Measurements from ENCODE around the gene SLC6A19.
"Not testable (repeated sequence)": the region's sequence is repeated elsewhere in the genome, so short reads cannot be mapped to it uniquely, and the experiment has no call there.

The SLC6A19 gene

DNA sequence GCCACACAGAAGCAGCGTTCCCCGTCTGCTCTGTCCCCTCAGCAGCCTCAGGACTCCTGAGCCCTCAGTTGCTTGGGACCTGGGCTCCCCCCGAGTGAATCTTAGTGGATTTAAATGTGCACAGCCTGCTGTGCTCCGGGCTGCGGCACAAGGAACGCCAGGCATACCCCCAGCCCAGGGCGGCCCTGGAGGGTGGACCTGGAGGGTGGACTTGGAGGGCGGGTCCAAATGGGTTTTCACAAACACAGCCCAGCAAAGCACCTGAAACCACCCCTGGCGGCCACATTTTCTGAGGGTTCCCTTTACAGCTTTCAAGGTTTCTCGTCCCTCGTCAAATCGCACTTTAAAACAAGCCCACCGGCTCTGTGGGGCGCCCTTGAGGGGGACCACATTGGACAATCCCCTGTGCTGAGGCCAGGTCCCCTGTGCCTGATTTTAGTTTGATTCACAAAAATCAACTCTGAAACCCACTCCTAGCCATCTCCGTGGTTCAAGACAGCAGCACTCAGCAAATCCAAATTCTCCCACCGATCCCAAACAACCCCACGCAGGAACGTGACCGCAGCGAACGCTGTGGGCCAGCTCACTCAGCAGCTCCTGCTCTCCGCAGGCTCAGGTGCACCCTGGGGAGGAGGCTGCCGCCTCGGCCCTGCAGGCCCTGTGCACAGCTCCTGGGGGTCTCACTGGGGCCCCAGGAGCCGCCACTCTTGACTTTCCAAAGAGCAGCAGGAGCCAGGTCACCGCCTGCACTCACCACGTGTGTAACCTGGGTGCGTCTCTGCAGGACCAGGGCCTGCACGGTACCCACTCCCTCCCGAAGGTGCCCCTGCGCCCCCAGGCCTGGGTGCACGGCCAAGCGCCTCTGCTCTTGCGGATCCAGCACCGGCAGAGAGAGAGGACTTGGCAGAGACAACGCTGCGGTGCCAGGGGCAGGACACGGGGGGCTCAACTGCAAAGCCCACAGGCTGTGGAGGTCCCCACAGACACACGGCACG lies 64.4 kb downstream of the SLC6A19 start:
- H3K4me3 ChIP-seq (ENCODE audit: low read length) = no peak overlapping the region
- DNase-seq (ENCODE audit: low read depth) = no peak
- TF ChIP-seq, protein P1, sequence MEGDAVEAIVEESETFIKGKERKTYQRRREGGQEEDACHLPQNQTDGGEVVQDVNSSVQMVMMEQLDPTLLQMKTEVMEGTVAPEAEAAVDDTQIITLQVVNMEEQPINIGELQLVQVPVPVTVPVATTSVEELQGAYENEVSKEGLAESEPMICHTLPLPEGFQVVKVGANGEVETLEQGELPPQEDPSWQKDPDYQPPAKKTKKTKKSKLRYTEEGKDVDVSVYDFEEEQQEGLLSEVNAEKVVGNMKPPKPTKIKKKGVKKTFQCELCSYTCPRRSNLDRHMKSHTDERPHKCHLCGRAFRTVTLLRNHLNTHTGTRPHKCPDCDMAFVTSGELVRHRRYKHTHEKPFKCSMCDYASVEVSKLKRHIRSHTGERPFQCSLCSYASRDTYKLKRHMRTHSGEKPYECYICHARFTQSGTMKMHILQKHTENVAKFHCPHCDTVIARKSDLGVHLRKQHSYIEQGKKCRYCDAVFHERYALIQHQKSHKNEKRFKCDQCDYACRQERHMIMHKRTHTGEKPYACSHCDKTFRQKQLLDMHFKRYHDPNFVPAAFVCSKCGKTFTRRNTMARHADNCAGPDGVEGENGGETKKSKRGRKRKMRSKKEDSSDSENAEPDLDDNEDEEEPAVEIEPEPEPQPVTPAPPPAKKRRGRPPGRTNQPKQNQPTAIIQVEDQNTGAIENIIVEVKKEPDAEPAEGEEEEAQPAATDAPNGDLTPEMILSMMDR (IDR thresholded peaks at IDR 0.05; ENCODE audit: insufficient read depth, low read depth, low read length, missing control alignments) = no peak

DNA sequence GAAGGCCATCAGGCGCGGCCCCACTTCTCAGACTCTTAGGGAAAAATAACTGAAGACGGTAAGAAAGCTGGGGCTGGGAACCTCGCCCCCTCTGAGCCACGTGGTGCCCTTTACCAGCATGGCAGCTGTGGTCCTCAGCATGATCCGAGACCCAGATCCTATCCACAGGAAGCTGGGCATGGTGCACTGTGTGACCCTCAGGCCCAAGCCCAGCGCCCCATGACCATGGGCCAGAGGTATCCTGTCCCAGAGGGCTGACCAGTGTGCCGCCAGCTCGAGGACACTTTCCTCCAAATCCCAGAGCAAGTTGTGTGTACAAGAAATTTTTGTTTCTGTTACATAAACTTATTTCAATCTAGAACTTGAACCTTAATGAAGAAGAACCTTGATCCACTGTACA lies 65.4 kb downstream of the SLC6A19 start:
- H3K4me3 ChIP-seq (ENCODE audit: low read length) = no peak overlapping the region
- no peak for DNase-seq (ENCODE audit: low read depth)
- TF ChIP-seq, protein P1 (IDR thresholded peaks at IDR 0.05; ENCODE audit: insufficient read depth, low read depth, low read length, missing control alignments) = no peak

DNA sequence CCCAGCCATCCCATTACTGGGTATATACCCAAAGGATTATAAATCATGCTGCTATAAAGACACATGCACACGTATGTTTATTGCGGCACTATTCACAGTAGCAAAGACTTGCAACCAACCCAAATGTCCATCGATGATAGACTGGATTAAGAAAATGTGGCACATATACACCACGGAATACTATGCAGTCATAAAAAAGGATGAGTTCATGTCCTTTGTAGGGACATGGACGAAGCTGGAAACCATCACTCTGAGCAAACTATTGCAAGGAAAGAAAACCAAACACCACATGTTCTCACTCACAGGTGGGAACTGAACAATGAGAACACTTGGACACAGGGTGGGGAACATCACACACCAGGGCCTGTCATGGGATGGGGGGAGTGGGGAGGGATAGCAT lies 66.1 kb downstream of the SLC6A19 start:
- H3K4me3 ChIP-seq (ENCODE audit: low read length); DNase-seq (ENCODE audit: low read depth): not testable (repeated sequence)

DNA sequence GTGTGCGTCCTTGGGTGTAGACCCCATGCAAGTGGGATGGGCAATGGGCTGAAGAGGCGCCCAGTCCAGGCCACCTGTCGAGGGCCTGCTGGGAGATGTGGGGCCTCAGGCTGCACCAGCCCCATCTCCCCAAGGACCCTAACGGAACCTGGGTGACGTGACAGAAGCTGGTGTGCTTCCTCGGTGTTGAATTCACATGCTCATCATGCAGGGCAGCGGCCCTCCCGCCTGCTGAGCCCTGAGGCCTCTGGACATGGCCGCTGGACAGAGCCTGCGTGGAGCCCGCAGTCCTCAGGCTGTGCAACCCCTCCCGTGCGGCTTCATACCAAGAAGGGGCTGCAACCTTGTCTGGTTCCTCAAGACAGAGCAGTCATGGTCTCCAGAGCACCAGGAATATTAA lies 66.7 kb downstream of the SLC6A19 start:
- H3K4me3 ChIP-seq (ENCODE audit: low read length) = no peak overlapping the region
- TF ChIP-seq, protein P1 (IDR thresholded peaks at IDR 0.05; ENCODE audit: insufficient read depth, low read depth, low read length, missing control alignments) = no peak
- no peak for DNase-seq (ENCODE audit: low read depth)

DNA sequence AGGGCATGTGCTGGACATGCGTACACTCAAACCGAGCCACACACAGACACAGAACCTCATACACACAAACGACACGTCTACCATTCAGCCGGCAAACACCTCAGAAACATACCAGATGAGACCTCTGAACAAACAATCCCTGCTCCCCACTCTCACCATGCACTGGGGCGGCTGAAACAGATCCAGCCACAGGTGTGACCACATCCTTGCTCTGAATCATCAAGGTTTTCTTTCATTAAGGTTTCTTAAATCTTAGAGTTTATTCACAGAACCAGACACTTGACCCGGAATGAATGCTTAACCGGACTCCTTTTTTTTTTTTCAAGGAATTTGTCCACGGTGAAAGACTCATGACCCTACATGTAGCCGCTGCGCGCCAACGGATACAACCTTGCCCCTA lies 67.3 kb downstream of the SLC6A19 start:
- DNase-seq (ENCODE audit: low read depth) = no peak
- no peak overlapping the region for H3K4me3 ChIP-seq (ENCODE audit: low read length)
- TF ChIP-seq, protein P1 (IDR thresholded peaks at IDR 0.05; ENCODE audit: insufficient read depth, low read depth, low read length, missing control alignments) = no peak

DNA sequence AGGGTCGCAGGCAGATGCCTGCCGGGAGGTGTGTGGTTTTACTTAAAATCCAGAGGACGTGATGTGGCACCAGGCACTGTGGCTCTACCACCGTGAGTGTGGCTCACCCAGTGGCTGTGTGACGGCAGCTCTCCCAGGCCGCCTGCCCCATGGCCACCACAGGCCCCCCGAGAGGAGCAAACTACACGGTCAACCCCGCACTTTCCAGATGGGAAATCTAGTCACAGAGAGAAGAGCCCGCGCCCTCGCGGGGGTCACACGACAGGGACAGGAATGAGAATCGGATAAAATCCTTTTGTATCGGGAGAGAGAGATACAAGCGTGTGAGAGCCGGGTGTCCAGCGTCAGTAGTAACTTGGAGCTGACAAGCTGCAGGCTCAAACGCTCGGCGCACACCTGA lies 69.0 kb downstream of the SLC6A19 start:
- no peak for DNase-seq (ENCODE audit: low read depth)
- TF ChIP-seq, protein P1 (IDR thresholded peaks at IDR 0.05; ENCODE audit: insufficient read depth, low read depth, low read length, missing control alignments) = no peak
- H3K4me3 ChIP-seq (ENCODE audit: low read length) = no peak overlapping the region

DNA sequence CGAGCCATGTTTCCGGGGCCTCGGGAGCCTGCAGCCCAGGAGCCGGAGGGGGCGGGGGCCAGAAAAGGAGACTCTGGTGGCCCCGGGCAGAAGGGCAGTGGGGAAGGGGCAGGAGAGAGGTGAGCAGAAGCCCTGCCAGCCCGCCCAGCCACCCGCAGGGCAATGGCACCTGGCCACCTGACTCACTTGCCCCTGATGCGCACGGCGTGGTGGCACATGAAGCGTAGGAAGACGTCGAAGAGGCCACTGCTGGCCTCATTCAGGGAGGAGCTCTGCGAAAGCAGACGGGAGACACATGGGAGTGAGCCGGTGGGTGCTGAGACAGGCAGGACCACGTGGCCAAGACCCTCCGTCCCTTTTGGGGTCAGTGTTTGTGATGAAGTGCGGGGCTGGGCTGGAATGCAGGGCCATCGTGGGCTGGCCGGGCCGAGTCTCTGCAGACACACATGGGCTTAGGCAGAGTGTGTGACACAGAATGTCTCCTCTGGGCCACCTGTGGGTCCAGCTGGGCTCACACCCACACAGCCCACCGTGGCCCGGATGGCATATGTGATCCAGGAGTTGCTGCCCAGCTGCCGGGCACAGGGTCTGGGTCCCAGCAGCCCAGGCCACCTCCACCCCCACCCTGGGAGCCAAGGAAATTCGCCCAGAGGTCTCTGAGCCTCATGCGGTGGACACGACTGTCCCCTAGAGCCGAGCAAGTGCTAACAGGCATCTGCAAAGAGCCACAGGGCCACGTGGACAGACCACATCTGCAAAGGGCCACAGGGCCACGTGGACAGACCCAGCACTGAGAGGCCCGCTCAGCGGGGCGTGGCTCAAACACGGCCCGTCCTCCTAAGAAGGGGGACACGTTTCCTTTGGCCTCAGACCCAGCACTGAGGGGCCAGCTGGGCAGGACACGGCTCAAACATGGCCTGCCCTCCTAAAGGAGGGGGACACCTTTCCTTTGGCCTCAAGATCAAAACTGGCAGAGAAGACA lies 69.8 kb downstream of the SLC6A19 start:
- TF ChIP-seq, protein P1 (IDR thresholded peaks at IDR 0.05; ENCODE audit: insufficient read depth, low read depth, low read length, missing control alignments) = no peak

More for the DNA sequence above, 69.8 kb downstream of the SLC6A19 start:
- DNase-seq (ENCODE audit: low read depth) = no peak
- no peak overlapping the region for H3K4me3 ChIP-seq (ENCODE audit: low read length)

Measured in epithelial cell of esophagus (primary cell).